Myometrial cell (primary cell): ENCODE measurements around the gene P2RY13. TPM values are rescaled to one million over a fixed set of nuclear protein-coding genes. Genes with fewer than 3 reads are reported as not detected.

Source experiments
- total RNA-seq: library from RNA; depleted of rRNA; stranded (reverse); fragments of >200 nt; gene quantifications from 2 replicates; pipeline ENCODE4 v1.2.3, GENCODE V29; 2015

The P2RY13 gene
- not detected in 2 replicates for total RNA-seq

GRCh38 chr3:151329363-151329762 is at the start of gene P2RY13:
Gene P2RY13 (minus strand): TSS chr3:151329549. CDS start chr3:151329528, 21 bp downstream.

GRCh38 chr3:151316267-151316991 is 12.9 kb downstream of the P2RY13 start, which contains the start of gene GPR87:
Gene GPR87 (minus strand): TSS chr3:151316820. CDS start chr3:151300100, 16,720 bp downstream.

GRCh38 chr3:151278230-151278629 is 51.1 kb downstream of the P2RY13 start, which contains the start of gene P2RY14:
Gene P2RY14 (minus strand): TSS chr3:151278542. CDS start chr3:151214316, 64,226 bp downstream.

Other genes with a start within 250 kb of the P2RY13 start
- 0.29 and 0.35 TPM in 2 replicates for gene MED12L, start 243.9 kb downstream of the P2RY13 start, total RNA-seq
- not detected in 2 replicates for gene GPR171, start 126.3 kb downstream of the P2RY13 start, total RNA-seq
- not detected in 2 replicates for gene P2RY14, start 51.0 kb downstream of the P2RY13 start, total RNA-seq
- 1.9 and 3.2 TPM in 2 replicates for gene GPR87, start 12.7 kb downstream of the P2RY13 start, total RNA-seq
- not detected in 2 replicates for gene P2RY12, start 55.2 kb upstream of the P2RY13 start, total RNA-seq
- gene IGSF10, start 131.5 kb upstream of the P2RY13 start, total RNA-seq, result 0.29 and 0.71 TPM in 2 replicates